Loucy (cell line): ENCODE data around the gene DCD.

Source experiments
- H2AFZ ChIP-seq: fragments of 200-600 bp; sonication (generic); 2 replicates; pipeline ENCODE4 v1.6.0; 2016; ENCODE audit warnings: antibody characterized with exemption, mild to moderate bottlenecking, low read length, moderate library complexity
- H3F3A ChIP-seq: fragments of 200-600 bp; 2 replicates; pipeline ENCODE4 v1.6.0; 2016; ENCODE audit warnings: antibody characterized with exemption, low read depth, mild to moderate bottlenecking
- H3K27me3 ChIP-seq: fragments of 200-600 bp; sonication (generic); 2 replicates; pipeline ENCODE4 v1.6.1; 2014; ENCODE audit warnings: low read length, mild to moderate bottlenecking; ENCODE audit not compliant: insufficient read depth, poor library complexity, severe bottlenecking
- H3K36me3 ChIP-seq: fragments of 200-600 bp; sonication (generic); 2 replicates; pipeline ENCODE4 v1.6.1; 2016; ENCODE audit warnings: low read length; ENCODE audit not compliant: insufficient read depth
- H3K4me1 ChIP-seq: fragments of 200-600 bp; sonication (generic); 2 replicates; pipeline ENCODE4 v1.5.1; 2014; ENCODE audit warnings: low read length, mild to moderate bottlenecking; ENCODE audit not compliant: insufficient read depth, poor library complexity, severe bottlenecking
- H3K4me2 ChIP-seq: fragments of 200-600 bp; sonication (generic); 2 replicates; pipeline ENCODE4 v1.6.0; 2014; ENCODE audit warnings: antibody characterized with exemption, low read length, low read depth, mild to moderate bottlenecking; ENCODE audit not compliant: poor library complexity, severe bottlenecking
- H3K4me3 ChIP-seq: fragments of 200-600 bp; sonication (generic); 2 replicates; pipeline ENCODE4 v1.5.1; 2014; ENCODE audit warnings: low read length, mild to moderate bottlenecking, mixed read lengths; ENCODE audit not compliant: poor library complexity, severe bottlenecking
- H3K79me2 ChIP-seq: fragments of 200-600 bp; sonication (generic); 2 replicates; pipeline ENCODE4 v1.6.1; 2014; ENCODE audit warnings: low read length; ENCODE audit not compliant: insufficient read depth
- H3K9ac ChIP-seq: fragments of 200-600 bp; sonication (generic); 2 replicates; pipeline ENCODE4 v1.6.0; 2014; ENCODE audit warnings: mild to moderate bottlenecking, low read depth, low read length, moderate library complexity; ENCODE audit not compliant: poor library complexity, severe bottlenecking
- H3K9me2 ChIP-seq: fragments of 200-600 bp; sonication (generic); replicated peaks from 2 replicates; pipeline ENCODE4 v1.6.1; 2016; ENCODE audit warnings: low read depth, low read length, mixed read lengths
- H3K9me3 ChIP-seq: fragments of 200-600 bp; sonication (generic); 2 replicates; pipeline ENCODE4 v1.6.1; 2014; ENCODE audit warnings: mild to moderate bottlenecking, antibody characterized with exemption, low read length, low read depth; ENCODE audit not compliant: insufficient read depth
- H4K20me1 ChIP-seq: fragments of 200-600 bp; sonication (generic); 2 replicates; pipeline ENCODE4 v1.6.0; 2014; ENCODE audit warnings: antibody characterized with exemption, low read length, mild to moderate bottlenecking; ENCODE audit not compliant: insufficient read depth, poor library complexity, severe bottlenecking
- CTCF ChIP-seq: fragments of 200-600 bp; sonication (generic); conservative IDR thresholded peaks from 2 replicates; pipeline ENCODE4 v1.5.1; 2014; ENCODE audit warnings: mild to moderate bottlenecking, antibody characterized with exemption, low read length
- EZH2phosphoT487 ChIP-seq: fragments of 200-600 bp; IDR thresholded peaks from 2 replicates; pipeline ENCODE4 v1.6.1; 2018; ENCODE audit warnings: antibody characterized with exemption, mild to moderate bottlenecking, moderate library complexity, borderline replicate concordance

Gene DCD

GRCh38 chr12:54606556-54606955 lies 41.6 kb downstream of the DCD start:
- TF ChIP-seq CTCF, result no peak
- TF ChIP-seq EZH2phosphoT487, result no peak
- Histone ChIP-seq H3F3A (no peaks in the 10 kb centered on the region), H3K9me3 (no peaks in the 10 kb centered on the region), H3K79me2 (no peaks in the 10 kb centered on the region), H3K9ac (no peak overlapping the region), H4K20me1 (no peaks in the 10 kb centered on the region), H2AFZ (no peak overlapping the region), H3K4me1 (peaks cover 6% of the 10 kb centered on the region), H3K4me3 (no peak overlapping the region), H3K27me3 (no peaks in the 10 kb centered on the region), H3K36me3 (no peaks in the 10 kb centered on the region), H3K4me2 (no peak overlapping the region), H3K9me2 (no peaks in the 10 kb centered on the region)

GRCh38 chr12:54605138-54605970 lies 42.8 kb downstream of the DCD start:
- H3K36me3 ChIP-seq, result no peaks in the 10 kb centered on the region
- no peaks in the 10 kb centered on the region for H3K27me3 ChIP-seq
- no peaks in the 10 kb centered on the region for H4K20me1 ChIP-seq
- no peaks in the 10 kb centered on the region for H3K79me2 ChIP-seq
- no peaks in the 10 kb centered on the region for H3K9me2 ChIP-seq
- no peaks in the 10 kb centered on the region for H3K9me3 ChIP-seq
- no peak overlapping the region for H3K4me2 ChIP-seq
- no peak overlapping the region for H3K4me3 ChIP-seq
- H3K9ac ChIP-seq, result no peak overlapping the region
- no peak overlapping the region for H2AFZ ChIP-seq
- H3F3A ChIP-seq, result no peaks in the 10 kb centered on the region
- TF ChIP-seq CTCF (no peak), EZH2phosphoT487 (no peak)
- peaks cover 6% of the 10 kb centered on the region for H3K4me1 ChIP-seq

- no peaks in the 10 kb centered on the region for H3K36me3 ChIP-seq
- H3K4me2 ChIP-seq, result no peak overlapping the region
- no peak overlapping the region for H2AFZ ChIP-seq
- no peak overlapping the region for H3K9ac ChIP-seq
- H3K9me3 ChIP-seq, result no peaks in the 10 kb centered on the region
- no peaks in the 10 kb centered on the region for H3F3A ChIP-seq
- peaks cover 6% of the 10 kb centered on the region for H3K4me1 ChIP-seq
- no peaks in the 10 kb centered on the region for H4K20me1 ChIP-seq
- no peak for TF ChIP-seq CTCF
- no peaks in the 10 kb centered on the region for H3K27me3 ChIP-seq
- H3K9me2 ChIP-seq, result no peaks in the 10 kb centered on the region
- no peaks in the 10 kb centered on the region for H3K79me2 ChIP-seq
- H3K4me3 ChIP-seq, result no peak overlapping the region
These were observed 43.7 kb downstream of the DCD start for GRCh38 chr12:54604436-54604835.
